Measurements from ENCODE around the gene OR4C12. TPM values are rescaled to one million over a fixed set of nuclear protein-coding genes. Genes with fewer than 3 reads are reported as not detected.

Gene OR4C12
- total RNA-seq, result not detected in 2 replicates

GRCh38 chr11:49982435-49982834 lies at the start of gene OR4C12:
OR4C12 (minus strand) TSS chr11:49982535; CDS start chr11:49982501, 34 bp downstream.

GRCh38 chr11:49952091-49952490 lies 30.2 kb downstream of the OR4C12 start, which contains the start of gene OR4C13:
OR4C13 (plus strand) TSS chr11:49952391; CDS start chr11:49952423, 32 bp downstream.

Other genes with a start within 250 kb of the OR4C12 start
- not detected in 2 replicates for gene OR4C13, start 30.1 kb downstream of the OR4C12 start, total RNA-seq
- not detected in 2 replicates for gene OR4C45, start 50.3 kb upstream of the OR4C12 start, total RNA-seq

Measured in smooth muscle cell of the pulmonary artery (primary cell).